Measurements from ENCODE around the gene ZNF547.
A peak's percentile ranks its signal among the peaks of the same experiment; 100 is the strongest.
"Not testable (repeated sequence)": the region's sequence is repeated elsewhere in the genome, so short reads cannot be mapped to it uniquely, and the experiment has no call there.

ZNF547 gene

GRCh38 chr19:57374647-57375046 is 11.3 kb downstream of the ZNF547 start:
- not testable (repeated sequence) for DNase-seq

- DNase-seq, result no peak
Observed at GRCh38 chr19:57376151-57376550, 12.8 kb downstream of the ZNF547 start.

- no peak for DNase-seq
Observed at GRCh38 chr19:57377498-57378146, 14.3 kb downstream of the ZNF547 start.

- DNase-seq, result no peak
Observed at GRCh38 chr19:57380923-57381322, 17.6 kb downstream of the ZNF547 start.

- DNase-seq, result no peak
Observed at GRCh38 chr19:57382806-57383488, 19.6 kb downstream of the ZNF547 start.

GRCh38 chr19:57389194-57389729 is 25.9 kb downstream of the ZNF547 start:
- no peak for DNase-seq

GRCh38 chr19:57389730-57390598 is 26.6 kb downstream of the ZNF547 start, which contains the start of gene ZNF548:
Gene ZNF548, plus strand, starts transcription at chr19:57389854. Its CDS starts 246 bp downstream, at chr19:57390100.
- DNase-seq, result peak; percentile 83 to 92 (median 90)

GRCh38 chr19:57395710-57396109 is 32.4 kb downstream of the ZNF547 start:
- no peak for DNase-seq

- no peak for DNase-seq
Observed at GRCh38 chr19:57398868-57399267, 35.5 kb downstream of the ZNF547 start.

- no peak for DNase-seq
Observed at GRCh38 chr19:57403737-57404563, 40.6 kb downstream of the ZNF547 start.

- peak; percentile 20 to 52 (median 36) for DNase-seq
Observed at GRCh38 chr19:57406516-57407123, 43.3 kb downstream of the ZNF547 start.

GRCh38 chr19:57410877-57411671 is 47.7 kb downstream of the ZNF547 start, which contains the start of gene ZNF17:
Gene ZNF17, plus strand, starts transcription at chr19:57411161. Its CDS starts 2,455 bp downstream, at chr19:57413616.
- DNase-seq, result peak; percentile 63 to 86 (median 82)

- no peak for DNase-seq
Observed at GRCh38 chr19:57419439-57419838, 56.1 kb downstream of the ZNF547 start.

- DNase-seq, result no peak
Observed at GRCh38 chr19:57421037-57421436, 57.7 kb downstream of the ZNF547 start.

All from activated naive CD4-positive, alpha-beta T cell (primary cell).